Loucy (cell line): ENCODE data around the gene ANKRD40.

Source experiments
- H2AFZ ChIP-seq: fragments of 200-600 bp; sonication (generic); 2 replicates; pipeline ENCODE4 v1.6.0; 2016; ENCODE audit warnings: antibody characterized with exemption, mild to moderate bottlenecking, low read length, moderate library complexity
- H3F3A ChIP-seq: fragments of 200-600 bp; 2 replicates; pipeline ENCODE4 v1.6.0; 2016; ENCODE audit warnings: antibody characterized with exemption, low read depth, mild to moderate bottlenecking
- H3K27me3 ChIP-seq: fragments of 200-600 bp; sonication (generic); 2 replicates; pipeline ENCODE4 v1.6.1; 2014; ENCODE audit warnings: low read length, mild to moderate bottlenecking; ENCODE audit not compliant: insufficient read depth, poor library complexity, severe bottlenecking
- H3K36me3 ChIP-seq: fragments of 200-600 bp; sonication (generic); 2 replicates; pipeline ENCODE4 v1.6.1; 2016; ENCODE audit warnings: low read length; ENCODE audit not compliant: insufficient read depth
- H3K4me1 ChIP-seq: fragments of 200-600 bp; sonication (generic); 2 replicates; pipeline ENCODE4 v1.5.1; 2014; ENCODE audit warnings: low read length, mild to moderate bottlenecking; ENCODE audit not compliant: insufficient read depth, poor library complexity, severe bottlenecking
- H3K4me2 ChIP-seq: fragments of 200-600 bp; sonication (generic); 2 replicates; pipeline ENCODE4 v1.6.0; 2014; ENCODE audit warnings: antibody characterized with exemption, low read length, low read depth, mild to moderate bottlenecking; ENCODE audit not compliant: poor library complexity, severe bottlenecking
- H3K4me3 ChIP-seq: fragments of 200-600 bp; sonication (generic); 2 replicates; pipeline ENCODE4 v1.5.1; 2014; ENCODE audit warnings: low read length, mild to moderate bottlenecking, mixed read lengths; ENCODE audit not compliant: poor library complexity, severe bottlenecking
- H3K79me2 ChIP-seq: fragments of 200-600 bp; sonication (generic); 2 replicates; pipeline ENCODE4 v1.6.1; 2014; ENCODE audit warnings: low read length; ENCODE audit not compliant: insufficient read depth
- H3K9ac ChIP-seq: fragments of 200-600 bp; sonication (generic); 2 replicates; pipeline ENCODE4 v1.6.0; 2014; ENCODE audit warnings: mild to moderate bottlenecking, low read depth, low read length, moderate library complexity; ENCODE audit not compliant: poor library complexity, severe bottlenecking
- H3K9me2 ChIP-seq: fragments of 200-600 bp; sonication (generic); replicated peaks from 2 replicates; pipeline ENCODE4 v1.6.1; 2016; ENCODE audit warnings: low read depth, low read length, mixed read lengths
- H3K9me3 ChIP-seq: fragments of 200-600 bp; sonication (generic); 2 replicates; pipeline ENCODE4 v1.6.1; 2014; ENCODE audit warnings: mild to moderate bottlenecking, antibody characterized with exemption, low read length, low read depth; ENCODE audit not compliant: insufficient read depth
- H4K20me1 ChIP-seq: fragments of 200-600 bp; sonication (generic); 2 replicates; pipeline ENCODE4 v1.6.0; 2014; ENCODE audit warnings: antibody characterized with exemption, low read length, mild to moderate bottlenecking; ENCODE audit not compliant: insufficient read depth, poor library complexity, severe bottlenecking
- CTCF ChIP-seq: fragments of 200-600 bp; sonication (generic); conservative IDR thresholded peaks from 2 replicates; pipeline ENCODE4 v1.5.1; 2014; ENCODE audit warnings: mild to moderate bottlenecking, antibody characterized with exemption, low read length
- EZH2phosphoT487 ChIP-seq: fragments of 200-600 bp; IDR thresholded peaks from 2 replicates; pipeline ENCODE4 v1.6.1; 2018; ENCODE audit warnings: antibody characterized with exemption, mild to moderate bottlenecking, moderate library complexity, borderline replicate concordance

The ANKRD40 gene

GRCh38 chr17:50680126-50680525 is 27.6 kb downstream of the ANKRD40 start:
- Histone ChIP-seq H2AFZ (no peak overlapping the region), H3K4me3 (no peak overlapping the region), H3K4me2 (no peak overlapping the region), H3F3A (no peaks in the 10 kb centered on the region), H4K20me1 (no peaks in the 10 kb centered on the region), H3K9me2 (no peaks in the 10 kb centered on the region), H3K9ac (no peak overlapping the region), H3K9me3 (no peaks in the 10 kb centered on the region), H3K36me3 (no peaks in the 10 kb centered on the region), H3K79me2 (no peaks in the 10 kb centered on the region), H3K27me3 (no peaks in the 10 kb centered on the region), H3K4me1 (no peaks in the 10 kb centered on the region)
- TF ChIP-seq EZH2phosphoT487 (no peak), CTCF (no peak)

- H3F3A ChIP-seq: no peaks in the 10 kb centered on the region
- no peak overlapping the region for H3K4me3 ChIP-seq
- H3K79me2 ChIP-seq: no peaks in the 10 kb centered on the region
- no peak overlapping the region for H3K9ac ChIP-seq
- H3K4me1 ChIP-seq: no peaks in the 10 kb centered on the region
- no peaks in the 10 kb centered on the region for H3K9me3 ChIP-seq
- H3K27me3 ChIP-seq: no peaks in the 10 kb centered on the region
- H3K4me2 ChIP-seq: no peak overlapping the region
- H3K9me2 ChIP-seq: no peaks in the 10 kb centered on the region
- H2AFZ ChIP-seq: no peak overlapping the region
- TF ChIP-seq CTCF (no peak), EZH2phosphoT487 (no peak)
- H4K20me1 ChIP-seq: no peaks in the 10 kb centered on the region
- H3K36me3 ChIP-seq: no peaks in the 10 kb centered on the region
These were observed 28.6 kb downstream of the ANKRD40 start for GRCh38 chr17:50679008-50679544.

GRCh38 chr17:50677851-50678375 is 29.8 kb downstream of the ANKRD40 start:
- Histone ChIP-seq H3F3A (no peaks in the 10 kb centered on the region), H3K4me2 (no peak overlapping the region), H3K9ac (no peak overlapping the region), H3K79me2 (no peaks in the 10 kb centered on the region), H3K27me3 (no peaks in the 10 kb centered on the region), H3K36me3 (no peaks in the 10 kb centered on the region), H2AFZ (no peak overlapping the region), H3K9me2 (no peaks in the 10 kb centered on the region), H3K9me3 (no peaks in the 10 kb centered on the region), H3K4me1 (no peaks in the 10 kb centered on the region), H4K20me1 (no peaks in the 10 kb centered on the region), H3K4me3 (no peak overlapping the region)
- TF ChIP-seq EZH2phosphoT487 (no peak), CTCF (no peak)
